PC-9 (cell line): ENCODE measurements around the gene ZNF699.

Experiments
- CTCF ChIP-seq: fragments of 200-600 bp; sonication (generic); conservative IDR thresholded peaks from 2 replicates; pipeline ENCODE4 v1.6.1; 2017; ENCODE audit warnings: mixed run types, antibody characterized with exemption, mild to moderate bottlenecking, moderate library complexity
- EZH2 ChIP-seq: fragments of 200-600 bp; sonication (generic); IDR thresholded peaks from 2 replicates; pipeline ENCODE4 v1.8.0; 2017; ENCODE audit warnings: antibody characterized with exemption, low read depth

GRCh38 chr19:9348253-9348652 is 38.6 kb upstream of the ZNF699 start:
- TF ChIP-seq EZH2 = no peak
- TF ChIP-seq CTCF = no peak
